K562 (cell line): Measurements from ENCODE around the gene NR5A2. TPM values are rescaled to one million over a fixed set of nuclear protein-coding genes. Genes with fewer than 3 reads are reported as not detected.
A peak's percentile ranks its signal among the peaks of the same experiment; 100 is the strongest.

Source experiments
- ATAC-seq: fragments of 200-7000 bp; cut with Tn5 transposase; 3 replicates; pipeline ENCODE4 v1.9.1; 2020; ENCODE audit warnings: moderate library complexity
- BruUV-seq: library from RNA; stranded (reverse); fragments of 400-500 nt; replicated peaks from 2 replicates; lab custom pipeline; 2021; lab: Mats Ljungman, UMichigan
- CTCF ChIA-PET: fragments of 300-600 bp; formaldehyde crosslinking; extraction: SDS; loops from one replicate; lab custom pipeline; 2021; ENCODE audit warnings: low intra/inter-chr PET ratio; lab: Yijun Ruan, JAX
- POLR2A ChIA-PET: fragments of 300-600, 350-650 bp; sonication (Branson Sonifier 250); formaldehyde crosslinking; extraction: SDS; loops from one replicate; lab custom pipeline; 2021; ENCODE audit warnings: antibody characterized with exemption, inconsistent platforms; lab: Yijun Ruan, JAX
- DNase-seq, 4 experiments: peaks; one replicate each; pipeline versions ENCODE4 v3.0.0 to v3.0.0-alpha.2; 2011 to 2018; ENCODE audit warnings: low spot score in 3 of 4, mixed read lengths in 3 of 4; ENCODE audit errors: extremely low read depth in 1 of 4
- FAIRE-seq: peaks from 2 replicates; lab custom pipeline; 2011; peaks lifted over from hg19 to GRCh38; lab: Jason Lieb, UNC
- H2AFZ ChIP-seq: 2 replicates; pipeline ENCODE4 v1.6.0; 2011; ENCODE audit warnings: low read depth, low read length, control low read depth, inconsistent platforms
- H3K27ac ChIP-seq: fragments of 200-600 bp; 3 replicates; pipeline ENCODE4 v1.8.0; 2011; ENCODE audit warnings: low read depth, mild to moderate bottlenecking, control low read depth, inconsistent platforms, low read length, moderate library complexity, mixed read lengths; ENCODE audit errors: extremely low read depth
- H3K27me3 ChIP-seq, 2 experiments: fragments of 300-600 bp in 1 of 2; 2 replicates in 1 of 2; 3 replicates in 1 of 2; pipeline versions ENCODE4 v1.6.0 to v1.8.0; 2011; ENCODE audit warnings: inconsistent platforms in 2 of 2, low read length in 2 of 2, mild to moderate bottlenecking in 1 of 2, mixed read lengths in 1 of 2, moderate library complexity in 1 of 2; ENCODE audit not compliant: control insufficient read depth in 2 of 2, insufficient read depth in 2 of 2
- H3K36me3 ChIP-seq: fragments of 300-600 bp; 3 replicates; pipeline ENCODE4 v1.8.0; 2011; ENCODE audit warnings: mild to moderate bottlenecking, low read length, inconsistent platforms; ENCODE audit not compliant: control insufficient read depth, insufficient read depth
- H3K4me1 ChIP-seq, 2 experiments: fragments of 200-600 bp in 1 of 2; replicated peaks in 1 of 2; 2 replicates in 1 of 2; 3 replicates in 1 of 2; pipeline versions ENCODE4 v1.5.1 to v1.8.0; 2011; ENCODE audit warnings: inconsistent platforms in 2 of 2, low read length in 2 of 2, mild to moderate bottlenecking in 1 of 2, mixed read lengths in 1 of 2, moderate library complexity in 1 of 2; ENCODE audit not compliant: control insufficient read depth in 2 of 2, insufficient read depth in 2 of 2
- H3K4me2 ChIP-seq: 2 replicates; pipeline ENCODE4 v1.6.1; 2011; ENCODE audit warnings: low read length, control low read depth, inconsistent platforms, mixed read lengths; ENCODE audit not compliant: insufficient read depth
- H3K4me3 ChIP-seq: fragments of 200-600 bp; sonication (generic), shearing (Covaris generic); 2 replicates; pipeline ENCODE4 v1.5.1; 2016; ENCODE audit warnings: control low read depth, inconsistent platforms
- H3K79me2 ChIP-seq: fragments of 200-600 bp; 3 replicates; pipeline ENCODE4 v1.8.0; 2011; ENCODE audit warnings: low read length, inconsistent platforms; ENCODE audit not compliant: control insufficient read depth, insufficient read depth
- H3K9ac ChIP-seq, 2 experiments: 2 replicates each; pipeline versions ENCODE4 v1.6.0 to v1.6.1; 2011; ENCODE audit warnings: low read depth in 2 of 2, low read length in 2 of 2, control low read depth in 1 of 2, inconsistent platforms in 1 of 2, mild to moderate bottlenecking in 1 of 2, mixed read lengths in 1 of 2; ENCODE audit not compliant: insufficient read depth in 1 of 2
- H3K9me1 ChIP-seq: one replicate; pipeline ENCODE4 v1.6.0; 2011; ENCODE audit warnings: inconsistent platforms, mild to moderate bottlenecking, low read length, moderate library complexity; ENCODE audit not compliant: control insufficient read depth, insufficient read depth
- H3K9me3 ChIP-seq: replicated peaks from 2 replicates; pipeline ENCODE4 v1.5.1; 2011; ENCODE audit warnings: low read depth, low read length, inconsistent platforms; ENCODE audit not compliant: control insufficient read depth, insufficient read depth
- H4K20me1 ChIP-seq: replicated peaks from 2 replicates; pipeline ENCODE4 v1.6.1; 2011; ENCODE audit warnings: low read length, inconsistent platforms, mixed read lengths; ENCODE audit not compliant: control insufficient read depth, insufficient read depth
- BMI1 ChIP-seq: fragments of 150-350 bp; IDR thresholded peaks from 2 replicates; pipeline ENCODE4 v1.6.1; 2014; ENCODE audit warnings: low read length
- ETV6 ChIP-seq, 3 experiments: fragments of 150-350 bp in 1 of 3; sonication (generic) in 1 of 3; formaldehyde crosslinking in 1 of 3; IDR thresholded peaks; 2 replicates each; pipeline versions ENCODE4 v1.6.1 to v1.8.0; 2014 to 2022; ENCODE audit warnings: borderline replicate concordance in 2 of 3, low read depth in 2 of 3, antibody characterized with exemption in 1 of 3, low read length in 1 of 3, mild to moderate bottlenecking in 1 of 3, missing genetic modification reagents in 1 of 3
- KLF1 ChIP-seq: fragments of 450-650 bp; IDR thresholded peaks from 2 replicates; pipeline ENCODE4 v1.6.1; 2016; ENCODE audit warnings: missing genetic modification characterization, missing compliant biosample characterization
- NCOA2 ChIP-seq, 2 experiments: fragments of 450-650 bp; IDR thresholded peaks; 2 replicates each; pipeline ENCODE4 v1.6.1; 2018; ENCODE audit warnings: mild to moderate bottlenecking in 2 of 2, moderate library complexity in 1 of 2; ENCODE audit not compliant: partially characterized antibody in 2 of 2
- POLR2AphosphoS2 ChIP-seq: IDR thresholded peaks from 2 replicates; pipeline ENCODE4 v1.6.1; 2012; ENCODE audit warnings: low read length, improper control_type of control experiment
- SLC30A9 ChIP-seq: fragments of 250-450 bp; sonication (Bioruptor Pico); IDR thresholded peaks from 2 replicates; pipeline ENCODE4 v1.8.0; 2022; ENCODE audit warnings: mild to moderate bottlenecking, moderate library complexity
- TEAD1 ChIP-seq, 2 experiments: fragments of 450-650 bp in 1 of 2; sonication (generic) in 1 of 2; formaldehyde crosslinking; IDR thresholded peaks; 2 replicates each; pipeline versions ENCODE4 v1.4.0 to v1.8.0; 2020 to 2022; ENCODE audit warnings: mild to moderate bottlenecking in 2 of 2, missing genetic modification reagents in 1 of 2
- WGBS: fragments of 100-300 bp; shearing (Covaris generic); methylation state at CpG from one replicate; pipeline ENCODE4 v1.1.6; 2016; ENCODE audit warnings: low coverage, mixed read lengths; ENCODE audit not compliant: insufficient coverage; ENCODE audit errors: missing lambda C conversion rate; 5-methylcytosine and 5-hydroxymethylcytosine counted together
- in situ Hi-C: fragments of 300-500 bp; cut with MboI; formaldehyde crosslinking; loops from 4 replicates; pipeline ENCODE4 v1.15.0; 2018; ENCODE audit warnings: inconsistent platforms, mixed read lengths
- intact Hi-C: fragments of 100-400 bp; cut with micrococcal nuclease; formaldehyde crosslinking; loops from 2 replicates; pipeline ENCODE4 v1.14.2; 2022
- polyA plus RNA-seq, 8 experiments: library from polyadenylated mRNA; depleted of rRNA in 4 of 8; stranded (reverse) in 5 of 8; unstranded in 3 of 8; fragments of >200 nt; fragmentation: Nextera tagmentation in 2 of 8; fragmentation: Illumina TruSeq in 1 of 8; extraction: Ambion mirVana in 2 of 8; extraction: Trizol in 1 of 8; gene quantifications; 2 replicates each; pipeline versions ENCODE4 v1.2.1 to v1.2.3, GENCODE V29; 2011 to 2014; ENCODE audit warnings: inconsistent platforms in 1 of 8, missing spikeins in 1 of 8
- total RNA-seq, 7 experiments: library from RNA; depleted of rRNA in 6 of 7; stranded (reverse); fragments of >200 nt in 6 of 7; fragmentation: Illumina TruSeq in 2 of 7; extraction: Trizol in 2 of 7; gene quantifications; 2 replicates each; pipeline versions ENCODE4 v1.2.1 to v1.2.3, GENCODE V29; 2011 to 2021; ENCODE audit warnings: low replicate concordance in 1 of 7
- TF ChIP-seq, protein P1 (sequence below): fragments of 450-650 bp; IDR thresholded peaks from 2 replicates; pipeline ENCODE4 v1.6.1; 2018; ENCODE audit warnings: mild to moderate bottlenecking, low read depth; ENCODE audit not compliant: partially characterized antibody
- TF ChIP-seq, protein P2 (sequence below): fragments of 250-450 bp; sonication (Bioruptor Pico); IDR thresholded peaks from 2 replicates; pipeline ENCODE4 v1.5.0; 2020; ENCODE audit warnings: mild to moderate bottlenecking, borderline replicate concordance
- TF ChIP-seq, protein P3 (sequence below): sonication (generic); formaldehyde crosslinking; IDR thresholded peaks from 2 replicates; pipeline ENCODE4 v1.8.1; 2022; ENCODE audit warnings: missing genetic modification reagents

The NR5A2 gene
- total and polyA plus RNA-seq, 9 of the 15 experiments (the other 6 are each of a cell fraction or from before 2014, with no cell fraction given), result 0.13 to 0.40 (median 0.29) TPM

DNA sequence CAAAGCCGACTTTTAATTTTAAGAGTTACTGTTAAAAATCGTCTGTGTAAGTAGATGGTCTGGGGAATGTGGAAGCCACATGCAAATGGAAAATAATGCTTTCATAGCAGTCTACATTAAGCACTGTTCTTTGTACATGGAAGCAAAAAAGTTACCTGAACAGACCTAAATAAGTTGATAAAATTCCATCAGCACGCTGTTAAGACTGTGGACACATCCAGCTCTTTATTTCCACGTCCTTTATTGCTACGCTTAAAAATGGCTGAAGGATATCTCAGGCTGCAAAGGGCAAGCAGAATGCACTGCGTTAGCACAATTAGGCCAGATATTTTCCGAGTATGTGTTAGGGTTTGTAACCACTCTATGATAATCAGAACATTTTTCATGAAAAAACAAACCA is 22.3 kb downstream of the NR5A2 start:
- intact Hi-C loops, result no loop called here
- no peak overlapping the region for H2AFZ ChIP-seq
- FAIRE-seq, result no peak
- no peak overlapping the region for H3K4me2 ChIP-seq
- TF ChIP-seq NCOA2 (IDR thresholded peaks at IDR 0.05; ENCODE audit: partially characterized antibody in 2 of 2), result no peak
- H3K4me1 ChIP-seq, result no peaks in the 10 kb centered on the region
- H3K4me3 ChIP-seq, result no peak overlapping the region
- no peak for DNase-seq
- H3K9me3 ChIP-seq, result no peaks in the 10 kb centered on the region
- POLR2A ChIA-PET, result no interaction called here
- no TSS peak for BruUV-seq
- H3K27ac ChIP-seq, result no peak overlapping the region
- H3K36me3 ChIP-seq, result no peaks in the 10 kb centered on the region
- in situ Hi-C loops, result no loop called here
- no peaks in the 10 kb centered on the region for H4K20me1 ChIP-seq
- no peaks in the 10 kb centered on the region for H3K79me2 ChIP-seq
- CTCF ChIA-PET, result no interaction called here
- H3K9ac ChIP-seq, result no peak overlapping the region
- peaks cover 20 to 24% of the 10 kb centered on the region in 2 experiments; a peak in 4 of 5 replicates for H3K27me3 ChIP-seq
- no peaks in the 10 kb centered on the region for H3K9me1 ChIP-seq
- ATAC-seq, result no peak
- 0% methylated on average over 7 of the region's 7 CpGs for WGBS

DNA sequence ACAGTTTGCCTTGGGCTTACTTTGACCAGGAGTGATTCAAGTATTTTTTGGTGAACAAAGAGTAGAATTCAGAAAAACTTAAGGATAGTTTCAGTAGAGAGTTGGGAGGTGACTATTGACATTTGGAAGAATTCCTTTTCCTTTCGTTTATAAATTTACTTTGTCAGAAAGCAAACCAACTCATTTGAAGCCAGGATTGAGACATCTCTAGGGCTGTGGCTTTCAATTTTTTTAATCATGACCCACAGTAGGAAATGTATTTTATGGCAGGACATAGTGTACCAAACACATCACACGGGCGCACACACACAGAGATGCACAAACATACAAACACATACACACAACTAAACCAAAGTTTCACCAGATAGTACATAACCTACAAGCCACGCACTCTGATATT is 24.1 kb downstream of the NR5A2 start:
- Histone ChIP-seq H3K27me3 (peaks cover 20 to 28% of the 10 kb centered on the region in 2 experiments; a peak in 4 of 5 replicates), H3K4me1 (no peaks in the 10 kb centered on the region), H3K36me3 (no peaks in the 10 kb centered on the region), H3K79me2 (no peaks in the 10 kb centered on the region), H3K4me3 (no peak overlapping the region), H2AFZ (no peak overlapping the region), H3K9ac (no peak overlapping the region), H3K4me2 (no peak overlapping the region), H3K27ac (no peak overlapping the region), H3K9me1 (no peaks in the 10 kb centered on the region), H4K20me1 (no peaks in the 10 kb centered on the region), H3K9me3 (no peaks in the 10 kb centered on the region)
- no peak for FAIRE-seq
- POLR2A ChIA-PET, result no interaction called here
- TF ChIP-seq, protein P1, sequence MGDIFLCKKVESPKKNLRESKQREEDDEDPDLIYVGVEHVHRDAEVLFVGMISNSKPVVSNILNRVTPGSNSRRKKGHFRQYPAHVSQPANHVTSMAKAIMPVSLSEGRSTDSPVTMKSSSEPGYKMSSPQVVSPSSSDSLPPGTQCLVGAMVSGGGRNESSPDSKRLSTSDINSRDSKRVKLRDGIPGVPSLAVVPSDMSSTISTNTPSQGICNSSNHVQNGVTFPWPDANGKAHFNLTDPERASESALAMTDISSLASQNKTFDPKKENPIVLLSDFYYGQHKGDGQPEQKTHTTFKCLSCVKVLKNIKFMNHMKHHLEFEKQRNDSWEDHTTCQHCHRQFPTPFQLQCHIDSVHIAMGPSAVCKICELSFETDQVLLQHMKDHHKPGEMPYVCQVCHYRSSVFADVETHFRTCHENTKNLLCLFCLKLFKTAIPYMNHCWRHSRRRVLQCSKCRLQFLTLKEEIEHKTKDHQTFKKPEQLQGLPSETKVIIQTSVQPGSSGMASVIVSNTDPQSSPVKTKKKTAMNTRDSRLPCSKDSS, result no peak
- TF ChIP-seq KLF1 (tag) (no peak), BMI1 (0 out of 2 replicates have a peak, but pooled peaks have one; percentile 18), POLR2AphosphoS2 (no peak), TEAD1 (CRISPR knock-in tag; IDR thresholded peaks at IDR 0.05) (no peak), ETV6 (IDR thresholded peaks at IDR 0.05; ENCODE audit: borderline replicate concordance in 1 of 2, low read depth in 2 of 2, low read length in 1 of 2) (no peak), ETV6 (CRISPR knock-in tag; IDR thresholded peaks at IDR 0.05; ENCODE audit: borderline replicate concordance) (no peak), SLC30A9 (CRISPR knock-in tag) (no peak)
- TF ChIP-seq, protein P2, sequence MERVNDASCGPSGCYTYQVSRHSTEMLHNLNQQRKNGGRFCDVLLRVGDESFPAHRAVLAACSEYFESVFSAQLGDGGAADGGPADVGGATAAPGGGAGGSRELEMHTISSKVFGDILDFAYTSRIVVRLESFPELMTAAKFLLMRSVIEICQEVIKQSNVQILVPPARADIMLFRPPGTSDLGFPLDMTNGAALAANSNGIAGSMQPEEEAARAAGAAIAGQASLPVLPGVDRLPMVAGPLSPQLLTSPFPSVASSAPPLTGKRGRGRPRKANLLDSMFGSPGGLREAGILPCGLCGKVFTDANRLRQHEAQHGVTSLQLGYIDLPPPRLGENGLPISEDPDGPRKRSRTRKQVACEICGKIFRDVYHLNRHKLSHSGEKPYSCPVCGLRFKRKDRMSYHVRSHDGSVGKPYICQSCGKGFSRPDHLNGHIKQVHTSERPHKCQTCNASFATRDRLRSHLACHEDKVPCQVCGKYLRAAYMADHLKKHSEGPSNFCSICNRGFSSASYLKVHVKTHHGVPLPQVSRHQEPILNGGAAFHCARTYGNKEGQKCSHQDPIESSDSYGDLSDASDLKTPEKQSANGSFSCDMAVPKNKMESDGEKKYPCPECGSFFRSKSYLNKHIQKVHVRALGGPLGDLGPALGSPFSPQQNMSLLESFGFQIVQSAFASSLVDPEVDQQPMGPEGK (CRISPR knock-in tag), result no peak
- TF ChIP-seq, protein P3, sequence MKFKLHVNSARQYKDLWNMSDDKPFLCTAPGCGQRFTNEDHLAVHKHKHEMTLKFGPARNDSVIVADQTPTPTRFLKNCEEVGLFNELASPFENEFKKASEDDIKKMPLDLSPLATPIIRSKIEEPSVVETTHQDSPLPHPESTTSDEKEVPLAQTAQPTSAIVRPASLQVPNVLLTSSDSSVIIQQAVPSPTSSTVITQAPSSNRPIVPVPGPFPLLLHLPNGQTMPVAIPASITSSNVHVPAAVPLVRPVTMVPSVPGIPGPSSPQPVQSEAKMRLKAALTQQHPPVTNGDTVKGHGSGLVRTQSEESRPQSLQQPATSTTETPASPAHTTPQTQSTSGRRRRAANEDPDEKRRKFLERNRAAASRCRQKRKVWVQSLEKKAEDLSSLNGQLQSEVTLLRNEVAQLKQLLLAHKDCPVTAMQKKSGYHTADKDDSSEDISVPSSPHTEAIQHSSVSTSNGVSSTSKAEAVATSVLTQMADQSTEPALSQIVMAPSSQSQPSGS (CRISPR knock-in tag), result no peak
- ATAC-seq, result no peak
- BruUV-seq, result no TSS peak
- no peak for DNase-seq
- CTCF ChIA-PET, result no interaction called here
- WGBS, result 3% methylated on average over 4 of the region's 4 CpGs
- intact Hi-C loops (no loop called here), in situ Hi-C loops (no loop called here)
